GM12873 (cell line): ENCODE results near the gene SUPT3H.

Experiments
- TF ChIP-seq, protein P1 (sequence below): IDR thresholded peaks from 2 replicates; pipeline ENCODE4 v1.5.1; 2012; ENCODE audit warnings: low read depth, mild to moderate bottlenecking, moderate library complexity, low read length, control low read depth; ENCODE audit not compliant: insufficient read depth; ENCODE audit errors: missing control alignments

SUPT3H gene

DNA sequence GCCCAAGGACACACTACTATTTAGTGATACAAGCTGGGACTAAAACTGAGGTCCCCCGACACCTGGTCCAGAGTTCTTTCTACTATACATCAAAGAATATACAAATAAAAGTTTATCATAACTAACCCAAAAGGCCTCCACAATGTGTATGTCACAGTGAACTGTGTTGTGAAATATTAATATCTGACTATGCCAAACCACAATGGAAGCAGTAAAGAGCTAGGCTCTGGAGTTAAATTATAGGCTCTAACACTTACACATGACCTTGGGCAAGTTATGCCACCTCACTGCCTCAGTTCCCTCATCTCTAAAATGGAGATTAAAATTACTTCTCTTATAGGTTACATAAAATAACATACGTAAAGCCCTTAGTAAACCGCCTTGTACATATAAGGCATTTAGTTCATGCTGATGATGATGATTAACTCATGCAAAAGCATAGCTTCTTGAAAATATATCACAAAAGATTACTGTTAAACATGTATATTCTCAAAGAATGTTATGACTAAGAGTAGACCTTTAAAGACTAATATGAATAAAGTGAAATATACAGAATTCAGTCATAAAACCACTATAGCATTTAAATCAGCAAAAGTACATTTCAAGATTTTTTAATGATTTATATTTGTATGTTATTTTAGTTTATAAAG lies 5.7 kb downstream of the SUPT3H start:
- TF ChIP-seq, protein P1, sequence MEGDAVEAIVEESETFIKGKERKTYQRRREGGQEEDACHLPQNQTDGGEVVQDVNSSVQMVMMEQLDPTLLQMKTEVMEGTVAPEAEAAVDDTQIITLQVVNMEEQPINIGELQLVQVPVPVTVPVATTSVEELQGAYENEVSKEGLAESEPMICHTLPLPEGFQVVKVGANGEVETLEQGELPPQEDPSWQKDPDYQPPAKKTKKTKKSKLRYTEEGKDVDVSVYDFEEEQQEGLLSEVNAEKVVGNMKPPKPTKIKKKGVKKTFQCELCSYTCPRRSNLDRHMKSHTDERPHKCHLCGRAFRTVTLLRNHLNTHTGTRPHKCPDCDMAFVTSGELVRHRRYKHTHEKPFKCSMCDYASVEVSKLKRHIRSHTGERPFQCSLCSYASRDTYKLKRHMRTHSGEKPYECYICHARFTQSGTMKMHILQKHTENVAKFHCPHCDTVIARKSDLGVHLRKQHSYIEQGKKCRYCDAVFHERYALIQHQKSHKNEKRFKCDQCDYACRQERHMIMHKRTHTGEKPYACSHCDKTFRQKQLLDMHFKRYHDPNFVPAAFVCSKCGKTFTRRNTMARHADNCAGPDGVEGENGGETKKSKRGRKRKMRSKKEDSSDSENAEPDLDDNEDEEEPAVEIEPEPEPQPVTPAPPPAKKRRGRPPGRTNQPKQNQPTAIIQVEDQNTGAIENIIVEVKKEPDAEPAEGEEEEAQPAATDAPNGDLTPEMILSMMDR: no peak

DNA sequence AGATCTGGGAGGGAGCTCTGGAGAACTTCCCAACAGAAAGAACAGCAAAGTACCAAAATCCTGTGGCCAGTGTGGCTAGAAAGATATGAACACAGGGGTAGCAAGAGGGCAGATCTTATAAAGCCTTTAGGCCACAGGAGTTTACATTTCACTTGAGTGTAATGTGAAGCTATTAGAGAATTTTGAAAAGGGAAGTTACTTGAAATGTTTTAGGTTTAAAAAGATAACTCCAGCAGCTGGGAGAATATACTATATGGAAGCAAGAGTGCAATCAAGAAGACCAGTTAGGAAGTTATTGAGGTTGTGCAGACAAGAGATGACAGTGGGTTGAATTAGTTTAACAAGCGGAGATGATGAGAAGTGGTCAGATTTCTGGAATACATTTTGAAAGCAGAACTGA lies 7.9 kb downstream of the SUPT3H start:
- TF ChIP-seq, protein P1: no peak

DNA sequence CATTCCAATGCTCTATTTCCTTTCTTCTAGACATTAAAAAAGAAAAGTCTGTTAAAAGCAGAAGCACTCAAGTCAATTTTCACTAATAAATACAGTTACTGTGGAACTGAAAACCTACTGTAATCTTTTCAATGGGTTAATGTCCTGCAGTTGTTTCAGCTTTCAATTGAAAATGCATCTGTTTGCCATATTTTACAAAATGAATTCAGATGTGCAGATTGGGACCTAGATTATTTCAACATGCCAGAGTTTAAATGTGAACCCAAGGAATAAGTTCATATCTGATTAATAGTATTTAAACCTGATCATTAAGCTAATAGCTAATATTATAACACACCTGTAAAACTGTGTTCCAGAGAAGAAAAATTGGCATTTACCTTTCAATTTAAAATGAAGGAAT lies 9.7 kb downstream of the SUPT3H start:
- TF ChIP-seq, protein P1: no peak

DNA sequence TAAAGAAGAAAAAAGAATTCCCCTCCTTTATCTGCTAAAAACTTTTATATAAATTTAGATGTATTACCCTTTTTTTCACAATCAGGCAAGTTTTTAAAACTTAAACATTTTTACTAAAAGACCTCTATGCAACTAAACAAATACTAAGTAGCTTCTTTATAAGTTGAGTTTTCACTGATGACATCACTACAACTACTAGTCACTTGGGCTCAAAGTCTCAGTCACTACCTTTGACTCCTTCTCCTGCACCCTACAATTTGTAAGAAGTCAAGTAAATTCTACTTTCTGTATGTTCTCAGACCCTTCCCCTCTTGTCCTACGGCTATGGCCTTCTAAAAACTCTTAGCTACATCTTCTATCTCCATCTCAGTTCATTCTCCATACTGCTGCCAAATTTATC lies 11.2 kb downstream of the SUPT3H start:
- TF ChIP-seq, protein P1: no peak

DNA sequence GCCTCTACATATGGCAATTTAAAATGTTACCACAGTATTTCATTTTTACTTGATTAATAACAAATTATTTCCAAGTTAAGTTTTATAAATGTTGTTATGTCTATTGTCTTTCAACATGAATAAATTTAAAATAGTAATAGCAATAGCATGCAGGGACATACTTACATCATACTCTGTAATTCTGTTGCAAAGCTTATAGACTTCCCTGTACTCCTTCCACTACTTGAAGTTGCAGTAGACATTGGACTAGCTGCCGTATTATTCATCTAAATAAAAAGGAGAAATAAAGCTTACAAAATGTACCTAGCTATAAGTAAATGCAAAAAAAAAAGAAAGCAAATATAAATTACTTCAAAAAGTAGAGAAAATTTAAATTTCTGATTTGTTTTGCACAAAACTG lies 12.7 kb downstream of the SUPT3H start:
- TF ChIP-seq, protein P1: no peak

DNA sequence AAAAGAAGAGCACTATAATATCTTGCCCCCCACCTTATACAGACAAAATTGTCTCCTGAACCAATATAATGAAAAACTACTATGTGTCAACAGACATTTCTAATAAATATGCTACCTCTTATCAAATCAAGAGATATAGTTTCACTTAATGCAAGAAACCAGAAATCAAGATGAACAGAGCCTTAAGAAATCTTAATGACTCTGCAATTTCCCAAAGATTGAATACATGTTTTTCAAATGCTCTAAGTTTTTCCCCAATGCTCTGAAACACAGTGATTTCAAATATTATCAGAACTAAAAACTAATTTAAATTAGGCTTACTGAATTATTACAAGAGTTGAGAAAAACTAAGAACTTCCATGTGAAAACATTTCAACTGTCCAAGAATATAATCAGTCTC lies 13.3 kb downstream of the SUPT3H start:
- TF ChIP-seq, protein P1: no peak

DNA sequence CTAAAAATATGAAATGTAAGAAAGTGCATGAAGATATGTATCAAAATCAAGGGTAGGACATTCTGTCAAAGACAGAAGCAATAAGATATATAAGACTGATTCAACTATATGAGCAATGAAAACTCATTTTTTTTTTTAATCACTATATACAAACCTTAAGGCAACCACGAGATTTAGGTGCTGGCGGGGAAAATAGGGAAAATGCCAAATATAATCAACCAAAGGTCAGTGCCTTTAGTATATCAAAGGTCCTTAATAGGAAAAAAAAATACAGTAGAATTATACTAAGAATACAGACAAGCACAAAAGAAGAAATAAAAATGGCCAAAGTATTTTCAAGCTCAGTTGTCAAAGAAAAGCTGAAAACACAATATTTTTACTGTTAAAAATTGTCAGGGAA lies 24.1 kb downstream of the SUPT3H start:
- TF ChIP-seq, protein P1: no peak
